ENCODE results near the gene FGF6.

- TF ChIP-seq POLR2A (IDR thresholded peaks at IDR 0.05) (no peak), CTCF (IDR thresholded peaks at IDR 0.05) (no peak), POLR2AphosphoS5 (IDR thresholded peaks at IDR 0.05) (no peak), EP300 (IDR thresholded peaks at IDR 0.05) (no peak)
Observed at GRCh38 chr12:4486980-4487379, 41.4 kb upstream of the FGF6 start.

Measured in gastroesophageal sphincter (tissue), 3 donors.